Frontal cortex (tissue), 4 donors: ENCODE results near the gene JAG2. TPM values are rescaled to one million over a fixed set of nuclear protein-coding genes. Genes with fewer than 3 reads are reported as not detected.

Source experiments
- DNase-seq, 2 donors: peaks; one replicate each; pipeline ENCODE4 v3.0.0; 2012; ENCODE audit warnings: low spot score in 2 of 2
- FAIRE-seq: peaks from 2 replicates; lab custom pipeline; 2012; peaks lifted over from hg19 to GRCh38; lab: Jason Lieb, UNC
- total RNA-seq: library from RNA; depleted of rRNA; stranded (reverse); fragments of >200 nt; gene quantifications from one replicate; pipeline ENCODE4 v1.2.3, GENCODE V29; 2014
- donor health status: control.
- donor health status: control.
- donor health status: control.

JAG2 gene
- total RNA-seq, 1 donor from 2014 or later: 21.2 TPM

DNA sequence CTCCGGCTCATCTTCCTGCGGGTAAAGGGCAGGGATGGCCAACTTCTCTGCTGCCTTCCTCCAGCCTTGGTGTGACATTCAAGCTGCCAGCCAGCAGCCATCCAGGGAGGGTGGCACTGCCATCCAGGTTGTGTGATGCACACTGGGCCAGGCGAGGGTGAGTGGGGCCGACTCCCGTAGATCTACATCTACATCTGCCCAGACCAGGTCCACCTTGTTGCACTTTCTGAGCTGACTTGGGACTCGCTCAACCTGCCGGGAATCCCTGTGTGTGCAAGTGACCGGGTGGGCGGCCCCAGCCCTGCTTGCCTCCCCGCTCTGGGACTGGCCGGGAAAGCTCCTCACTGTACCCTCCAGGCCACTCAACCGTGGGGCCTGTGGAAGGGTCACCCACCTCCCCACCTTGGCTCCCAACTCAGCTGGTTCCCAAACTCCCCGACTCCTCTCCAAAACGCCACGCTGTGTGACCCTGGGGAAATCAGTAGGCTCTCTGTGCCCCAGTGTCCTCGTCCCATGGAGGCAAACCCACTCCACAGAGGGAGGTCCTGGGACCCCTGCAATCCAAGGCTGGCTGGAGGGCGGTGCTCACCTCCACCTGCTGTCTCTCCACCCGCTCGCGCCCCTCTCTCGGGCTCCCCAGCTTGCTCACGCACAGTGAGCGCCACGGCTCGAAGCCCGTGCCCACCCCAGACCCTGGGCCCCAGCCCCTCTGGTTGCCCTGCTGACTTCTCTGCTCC lies 14.7 kb downstream of the JAG2 start:
- DNase-seq (no peak), FAIRE-seq (no peak)

DNA sequence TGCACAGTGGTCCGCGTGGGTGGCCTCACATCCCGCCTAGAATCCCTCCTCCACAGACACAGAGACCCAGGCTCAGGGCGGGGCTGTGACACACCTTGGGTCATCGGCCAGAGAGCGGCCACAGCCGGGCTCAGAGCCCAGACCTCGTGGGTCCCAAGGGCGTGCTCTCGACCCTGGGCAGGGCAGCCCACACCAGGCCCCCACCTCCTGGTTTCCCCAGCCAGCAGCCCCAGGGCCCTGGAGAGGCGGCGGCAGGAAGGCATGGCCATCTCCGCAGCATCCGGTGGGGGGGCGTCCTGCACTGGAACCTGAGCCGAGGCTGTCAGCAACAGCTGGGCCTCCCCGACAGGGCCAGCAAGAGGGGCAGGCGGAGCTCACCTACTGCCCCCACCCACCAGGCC lies 15.2 kb downstream of the JAG2 start:
- DNase-seq (no peak), FAIRE-seq (no peak)

DNA sequence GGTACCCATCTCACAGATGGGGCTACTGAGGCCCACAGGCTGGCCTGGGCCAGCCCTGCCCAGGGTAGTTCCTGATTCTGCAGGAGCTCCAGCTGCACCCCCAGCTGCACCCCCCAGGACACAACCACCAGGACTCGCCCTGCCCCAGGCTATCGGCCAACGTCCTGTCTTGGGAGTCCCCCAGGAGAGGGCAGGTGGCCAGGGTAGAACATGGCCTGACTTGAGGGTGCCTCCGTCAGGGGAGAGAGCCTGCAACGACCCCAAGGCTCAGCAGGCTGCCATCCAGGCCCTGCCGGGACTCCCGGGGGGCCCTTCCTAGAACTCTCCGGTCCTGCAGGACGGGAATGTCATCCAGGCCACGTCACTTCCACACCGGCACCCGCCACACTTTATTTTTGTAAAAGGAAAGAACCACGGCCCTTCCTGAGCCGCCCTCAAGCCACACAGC lies 15.8 kb downstream of the JAG2 start:
- no peak for FAIRE-seq
- DNase-seq: no peak

DNA sequence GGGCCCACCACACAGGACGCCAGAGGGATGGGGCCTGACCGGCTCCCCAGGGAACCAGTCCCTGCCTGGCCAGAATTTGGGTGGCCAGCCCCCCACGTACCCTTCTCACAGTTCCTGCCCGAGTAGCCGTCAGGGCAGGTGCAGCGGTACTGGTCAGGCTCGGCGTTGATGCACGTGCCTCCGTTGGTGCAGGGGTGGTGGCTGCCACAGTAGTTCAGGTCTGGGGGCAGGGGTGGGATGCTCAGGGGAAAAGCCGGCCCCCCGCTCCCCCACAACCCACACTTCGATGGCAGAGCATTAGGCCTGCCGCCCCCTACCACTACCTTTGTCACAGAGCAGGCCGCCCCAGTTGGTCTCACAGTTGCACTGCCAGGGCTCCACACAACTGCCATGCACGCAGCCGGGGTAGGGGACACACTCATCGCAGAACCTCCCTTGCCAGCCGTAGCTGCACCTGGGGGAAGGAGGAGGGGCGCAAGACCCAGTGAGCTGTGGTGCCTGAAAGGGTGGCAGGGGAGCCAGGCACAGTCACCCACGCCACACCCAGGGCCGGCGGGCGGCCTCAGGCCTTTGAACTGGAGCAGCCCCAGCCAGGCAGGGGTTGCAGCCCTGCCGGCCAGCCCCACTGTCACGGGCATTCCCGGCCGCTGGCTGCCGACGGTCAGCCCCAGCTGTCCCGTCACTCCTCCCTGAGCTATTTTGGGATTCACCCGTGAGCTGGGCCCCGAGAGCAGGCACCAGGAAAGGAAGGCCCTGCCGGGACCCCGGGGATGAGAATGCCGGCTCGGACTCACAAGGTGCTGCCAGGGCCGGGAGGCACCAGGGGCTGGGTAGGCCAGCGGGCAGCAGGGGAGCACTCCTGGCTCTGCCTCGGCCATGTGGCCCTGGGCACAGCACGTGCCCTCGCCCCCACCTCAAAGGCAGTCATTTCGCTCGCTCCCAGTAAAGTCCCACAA lies 16.5 kb downstream of the JAG2 start:
- no peak for DNase-seq

DNA sequence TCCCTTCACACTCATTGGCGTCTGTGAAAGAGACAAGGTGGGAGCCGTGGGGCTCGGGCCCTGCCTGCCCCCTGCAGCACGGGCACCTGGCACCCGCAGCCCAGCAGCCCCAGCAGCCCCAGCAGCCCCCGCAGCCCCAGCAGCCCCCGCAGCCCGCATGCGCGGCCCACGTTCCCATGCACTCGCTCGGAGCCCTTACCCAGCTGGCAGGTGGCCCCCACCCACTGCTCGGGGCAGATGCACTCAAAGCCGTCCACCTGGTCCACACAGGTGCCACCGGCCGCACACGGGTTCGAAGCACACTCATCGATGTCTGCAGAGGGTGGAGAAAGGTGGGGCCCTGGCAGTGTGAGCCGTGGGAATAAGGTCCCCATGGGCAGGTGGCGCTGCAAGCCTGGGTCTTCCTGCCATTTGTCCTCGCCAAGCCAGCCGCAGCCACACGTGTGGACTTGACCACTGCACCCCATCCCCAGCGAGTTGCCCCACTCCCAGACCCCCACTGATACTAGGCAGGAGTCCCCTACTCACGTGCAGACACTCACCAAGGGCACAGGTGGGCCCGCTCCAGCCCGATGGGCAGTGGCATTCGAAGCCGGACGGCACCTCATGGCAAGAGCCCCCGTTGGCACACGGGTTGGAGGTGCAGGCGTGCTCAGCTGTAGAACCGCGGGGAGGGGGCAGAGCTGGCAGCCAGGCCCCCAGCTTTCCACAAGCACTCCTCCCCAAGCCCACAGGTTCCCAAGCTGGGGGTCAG lies 17.3 kb downstream of the JAG2 start:
- DNase-seq: no peak
- no peak for FAIRE-seq

More for the DNA sequence above, 16.5 kb downstream of the JAG2 start:
- FAIRE-seq: no peak

DNA sequence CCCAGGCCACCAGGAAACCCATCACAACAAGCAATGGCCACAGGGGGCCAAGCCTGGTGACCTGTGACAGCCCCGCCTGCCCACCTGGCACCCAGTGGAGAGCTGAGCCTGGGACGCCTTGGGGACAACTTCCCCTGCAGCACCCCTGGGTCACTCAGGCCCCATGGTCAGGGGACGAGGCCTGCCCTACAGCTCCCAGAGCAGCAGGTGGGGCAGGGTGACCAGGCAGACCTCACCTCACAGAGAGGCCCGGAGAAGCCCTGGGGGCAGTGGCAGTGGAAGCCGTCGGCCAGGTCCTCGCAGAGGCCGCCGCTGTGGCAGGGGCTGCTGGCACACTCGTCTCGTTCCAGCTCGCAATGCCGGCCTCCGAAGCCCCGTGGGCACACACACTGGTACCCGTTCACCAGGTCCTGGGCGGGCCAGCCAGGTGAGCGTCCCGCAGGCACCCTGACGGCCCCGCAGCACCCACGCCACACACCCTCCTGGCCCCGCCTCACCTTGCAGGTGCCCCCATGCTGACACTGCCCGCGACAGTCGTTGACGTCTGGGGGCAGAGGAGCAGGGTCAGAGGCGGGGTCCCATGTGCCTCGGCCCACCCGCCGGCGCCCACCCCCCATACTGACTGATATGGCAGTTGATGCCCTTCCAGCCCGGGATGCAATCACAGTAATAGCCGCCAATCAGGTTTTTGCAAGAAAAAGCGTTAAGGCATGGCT lies 18.1 kb downstream of the JAG2 start:
- no peak for DNase-seq
- no peak for FAIRE-seq

DNA sequence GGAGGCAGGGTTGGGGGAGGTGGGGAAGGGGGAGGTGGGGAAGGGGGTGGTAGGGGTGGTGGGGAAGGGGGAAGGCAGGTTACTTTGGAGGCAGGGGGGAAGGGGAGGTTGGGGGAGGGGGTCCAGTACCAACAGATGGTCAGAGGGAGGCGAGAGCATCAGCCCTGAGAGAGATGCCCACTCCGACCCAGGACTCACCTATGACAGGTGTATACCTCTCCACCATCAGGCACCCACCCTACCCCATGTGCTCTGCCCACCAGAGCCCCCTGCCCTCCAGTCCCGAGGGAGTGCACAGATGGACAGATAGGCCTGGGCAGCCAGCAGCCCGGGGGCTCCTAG lies 18.6 kb downstream of the JAG2 start:
- DNase-seq (no peak), FAIRE-seq (no peak)

DNA sequence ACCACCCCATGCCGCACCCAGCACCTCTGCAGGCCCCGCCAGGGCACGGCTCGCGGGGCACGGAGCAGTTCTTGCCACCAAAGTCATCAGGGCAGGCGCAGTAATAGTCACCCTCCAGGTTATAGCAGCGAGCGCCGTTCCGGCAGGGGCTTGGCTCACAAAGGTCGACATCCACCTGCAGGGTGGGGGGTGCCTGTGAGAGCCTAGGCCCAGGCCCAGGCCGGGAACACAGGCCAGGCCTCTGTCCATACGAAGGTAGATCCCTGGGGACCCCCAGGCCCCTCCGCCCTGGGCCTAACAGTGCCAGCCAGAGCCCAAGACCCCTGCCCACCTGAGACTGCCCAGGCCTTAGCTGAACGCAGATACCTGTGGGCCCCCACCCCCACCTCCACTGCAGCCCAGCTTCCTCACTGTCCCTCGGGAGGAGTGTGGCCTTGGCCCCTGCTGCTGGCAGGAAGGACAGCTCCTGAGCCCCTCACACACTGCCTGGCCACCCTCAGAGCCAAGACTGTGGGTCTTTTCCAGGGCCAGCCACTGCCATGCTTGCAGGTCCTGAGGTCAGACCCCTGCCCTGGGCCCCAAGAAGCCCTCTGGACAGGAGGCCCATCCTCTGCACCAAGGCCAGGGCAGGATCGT lies 19.3 kb downstream of the JAG2 start:
- DNase-seq (no peak), FAIRE-seq (no peak)

DNA sequence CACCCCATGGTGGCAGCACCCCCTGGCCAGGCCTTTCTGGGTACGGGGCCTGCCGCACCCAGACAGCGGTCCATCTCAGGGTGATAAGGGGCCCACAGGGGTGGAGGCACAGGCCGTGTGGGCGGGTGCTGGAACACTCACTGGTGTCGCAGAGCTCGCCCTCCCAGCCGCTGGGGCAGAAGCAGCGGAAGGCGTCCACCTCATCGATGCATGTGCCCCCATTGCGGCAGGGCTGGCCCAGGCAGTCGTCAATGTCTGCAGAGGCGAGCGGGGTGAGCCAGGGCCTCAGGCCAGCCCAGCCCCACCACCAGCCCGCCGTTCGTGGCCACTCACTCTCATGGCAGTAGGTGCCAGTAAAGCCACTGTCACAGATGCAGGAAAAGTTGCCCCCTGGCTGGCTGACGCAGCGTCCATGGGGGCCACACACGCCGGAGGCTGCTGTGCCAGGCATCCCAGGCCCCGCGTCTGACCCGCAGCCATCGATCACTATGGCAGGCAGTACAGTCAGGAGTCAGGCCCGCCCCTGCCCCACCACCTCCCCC lies 19.9 kb downstream of the JAG2 start:
- DNase-seq (no peak), FAIRE-seq (no peak)

DNA sequence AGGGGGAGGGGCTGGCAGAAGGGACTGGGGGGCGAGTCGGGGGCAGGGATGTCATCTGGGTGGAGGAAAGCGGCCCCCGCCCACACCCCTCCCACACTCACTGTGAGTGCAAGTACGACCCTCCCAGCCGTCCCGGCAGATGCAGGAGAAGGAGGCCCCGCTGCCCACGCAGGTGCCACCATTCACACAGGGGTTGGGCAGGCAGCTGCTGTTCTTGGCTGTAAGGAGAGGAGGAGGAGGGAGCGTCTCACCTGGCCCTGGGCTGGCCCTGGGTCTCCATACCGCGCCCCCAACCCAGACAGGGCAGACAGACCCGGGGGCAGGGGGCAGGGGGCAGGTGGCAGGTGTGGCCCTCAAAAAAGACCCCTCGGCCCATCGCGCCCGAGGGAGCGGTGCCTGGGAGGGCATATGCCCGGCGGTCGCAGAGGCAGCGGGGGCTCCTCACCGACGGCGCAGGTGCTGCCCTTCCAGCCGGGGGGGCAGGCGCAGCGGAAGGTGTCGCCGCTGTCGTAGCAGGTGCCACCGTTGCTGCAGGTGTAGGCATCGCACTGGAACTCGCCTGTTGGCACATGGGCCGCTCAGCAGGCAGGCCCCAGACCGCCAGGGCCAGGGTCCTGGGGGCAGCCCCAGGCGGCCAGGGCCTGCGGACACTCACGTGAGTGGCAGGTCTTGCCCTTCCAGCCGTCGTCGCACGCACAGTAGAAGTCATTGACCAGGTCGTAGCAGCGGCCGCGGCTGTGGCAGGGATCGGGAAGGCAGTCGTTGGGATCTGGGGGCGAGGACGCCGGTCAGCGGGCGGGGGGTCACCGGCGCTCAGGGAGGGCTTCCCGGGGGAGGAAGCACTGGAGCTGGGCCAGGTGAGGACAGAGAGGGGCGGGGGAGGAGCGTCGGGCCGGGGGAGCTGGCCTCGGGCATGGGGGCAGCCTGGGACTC lies 20.6 kb downstream of the JAG2 start:
- DNase-seq (no peak), FAIRE-seq (no peak)

DNA sequence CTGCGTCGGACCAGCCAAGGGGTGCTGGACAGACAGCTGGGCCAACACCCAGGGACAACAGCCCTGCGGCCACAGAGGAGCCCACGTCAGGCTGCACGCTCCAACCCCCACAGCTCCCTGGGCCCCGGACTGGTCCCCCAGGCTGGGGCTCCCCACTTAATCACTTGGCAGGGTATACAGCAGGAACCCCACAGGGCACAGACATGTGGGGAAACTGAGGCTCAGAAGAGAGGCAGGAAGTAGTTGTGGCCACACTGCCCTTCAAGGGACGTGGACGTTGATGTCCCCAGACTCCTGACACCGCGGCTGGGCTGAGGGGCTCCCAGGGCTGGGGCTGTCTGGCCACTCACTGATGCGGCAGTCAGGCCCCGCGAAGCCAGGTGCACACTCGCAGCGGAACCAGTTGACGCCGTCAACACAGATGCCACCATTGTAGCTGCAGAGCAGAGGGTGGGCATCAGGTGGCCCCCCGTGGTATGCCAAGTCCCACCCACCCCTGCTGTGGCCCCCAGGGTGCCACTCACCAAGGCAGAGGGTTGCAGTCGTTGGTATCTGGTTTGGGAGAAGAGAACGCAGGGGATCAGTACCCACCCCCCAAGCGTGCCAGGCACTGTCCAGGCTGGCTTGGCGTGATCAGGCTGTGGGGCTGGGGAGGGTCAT lies 21.5 kb downstream of the JAG2 start:
- no peak for FAIRE-seq
- DNase-seq: peak in 1 of 2 donors; percentile 12

DNA sequence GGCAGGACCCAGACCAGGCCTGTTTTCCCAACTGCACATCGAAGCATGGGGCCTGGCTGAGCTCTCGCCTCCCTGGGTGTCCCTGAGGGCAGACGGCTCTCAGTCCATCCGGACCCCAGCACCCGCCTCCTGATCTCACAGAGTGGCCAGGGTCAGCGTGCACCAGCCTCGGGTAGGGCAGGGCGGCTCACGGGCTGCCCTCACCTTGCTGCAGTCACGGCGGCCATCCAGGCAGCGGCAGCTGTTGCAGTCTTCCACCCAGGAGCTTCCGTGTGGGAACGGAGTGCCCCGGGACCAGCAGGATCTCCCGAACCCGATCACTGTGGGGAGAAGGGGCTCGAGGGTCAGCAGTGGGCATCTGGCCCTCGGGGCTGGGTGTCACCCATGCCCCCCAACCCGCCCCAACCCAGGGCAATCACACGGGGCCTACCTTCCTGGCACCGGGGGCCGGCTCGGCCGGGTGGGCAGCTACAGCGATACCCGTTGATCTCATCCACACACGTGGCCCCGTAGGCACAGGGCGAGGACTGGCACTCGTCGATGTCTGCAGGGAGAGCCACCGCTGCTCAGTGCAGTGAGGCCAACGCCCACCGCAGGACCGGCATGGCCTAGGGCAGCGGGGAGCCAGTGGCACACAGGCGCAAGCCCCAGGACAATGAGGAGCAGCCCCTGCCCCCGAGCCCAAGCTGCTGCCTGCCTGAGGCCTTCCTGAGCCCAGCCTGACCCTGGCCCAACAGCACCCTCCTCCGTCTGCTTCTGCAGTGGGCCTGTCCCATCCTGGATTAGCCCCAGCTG lies 22.2 kb downstream of the JAG2 start:
- no peak for FAIRE-seq
- DNase-seq: no peak

DNA sequence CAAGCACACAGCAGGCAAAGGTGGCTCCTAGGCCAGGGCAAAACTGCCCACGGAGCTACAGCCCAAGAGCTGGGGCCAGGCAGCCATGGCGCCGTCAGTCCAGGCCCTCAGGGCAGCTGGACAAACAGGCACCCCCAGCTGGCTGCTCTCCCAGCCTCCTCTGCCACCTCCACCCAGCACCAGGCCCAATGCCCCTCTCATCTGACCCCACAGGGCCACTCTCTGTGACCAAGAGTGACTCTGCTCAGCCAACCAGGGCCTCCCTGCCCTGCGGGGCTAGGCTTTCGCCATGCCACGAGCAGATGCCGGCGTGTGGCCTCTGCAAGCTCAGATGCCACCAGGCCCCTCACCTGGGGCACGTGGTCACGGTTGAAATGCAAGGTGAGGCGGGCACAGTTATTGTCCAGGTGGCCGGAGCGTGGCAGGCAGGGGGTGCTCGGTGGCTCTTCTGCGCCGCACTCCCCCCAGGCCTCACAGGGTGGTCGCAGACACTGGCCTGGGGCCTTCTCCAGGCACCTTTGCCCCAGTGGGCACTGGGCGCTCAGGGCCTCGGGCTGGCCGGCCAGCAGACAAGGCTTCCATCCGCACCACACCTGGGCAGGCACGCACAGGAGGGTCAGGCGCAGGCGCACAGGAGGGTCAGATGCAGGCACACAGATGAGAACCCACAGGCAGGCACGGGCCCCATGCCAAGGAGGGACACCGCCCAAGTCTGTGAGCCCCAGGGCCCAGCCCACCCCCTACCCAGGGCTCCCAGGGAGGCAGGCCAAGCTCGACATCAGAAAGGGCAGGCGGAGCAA lies 23.0 kb downstream of the JAG2 start:
- FAIRE-seq (no peak), DNase-seq (peak in 1 of 2 donors; percentile 9)

DNA sequence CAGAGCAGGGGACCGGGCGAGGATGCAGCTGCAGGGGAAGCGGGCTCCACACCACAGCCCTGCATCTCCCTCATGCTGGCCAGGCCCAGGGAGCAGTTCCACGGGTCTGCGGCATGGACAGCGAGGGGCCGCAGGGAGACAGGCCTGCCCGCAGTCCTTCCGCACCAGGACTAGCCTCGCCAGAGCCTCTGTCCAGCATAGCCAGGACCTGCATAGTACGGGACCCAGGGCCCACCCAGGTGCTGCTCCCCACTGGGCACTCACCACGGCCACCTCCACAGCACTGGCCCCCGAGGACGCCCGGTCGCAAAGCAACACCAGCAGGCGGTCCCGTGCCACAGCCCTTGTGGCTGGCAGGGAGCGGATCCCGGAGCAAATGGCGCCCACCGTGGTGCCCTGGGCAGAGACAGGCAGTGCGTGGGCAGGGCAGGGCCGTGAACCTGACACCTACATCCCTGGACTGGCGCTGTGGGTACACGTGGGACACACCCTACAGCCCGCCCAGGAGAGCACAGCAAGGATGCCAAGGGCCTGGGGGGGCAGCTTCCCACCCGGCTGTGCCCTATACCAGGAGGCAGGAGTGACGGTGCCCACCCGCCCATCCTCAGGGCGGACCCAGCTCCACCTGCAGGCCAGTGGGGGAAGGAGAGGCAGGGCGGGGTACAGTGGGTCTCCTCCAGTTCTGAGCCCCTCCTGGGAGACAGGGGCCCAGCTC lies 23.8 kb downstream of the JAG2 start:
- DNase-seq (no peak), FAIRE-seq (no peak)

DNA sequence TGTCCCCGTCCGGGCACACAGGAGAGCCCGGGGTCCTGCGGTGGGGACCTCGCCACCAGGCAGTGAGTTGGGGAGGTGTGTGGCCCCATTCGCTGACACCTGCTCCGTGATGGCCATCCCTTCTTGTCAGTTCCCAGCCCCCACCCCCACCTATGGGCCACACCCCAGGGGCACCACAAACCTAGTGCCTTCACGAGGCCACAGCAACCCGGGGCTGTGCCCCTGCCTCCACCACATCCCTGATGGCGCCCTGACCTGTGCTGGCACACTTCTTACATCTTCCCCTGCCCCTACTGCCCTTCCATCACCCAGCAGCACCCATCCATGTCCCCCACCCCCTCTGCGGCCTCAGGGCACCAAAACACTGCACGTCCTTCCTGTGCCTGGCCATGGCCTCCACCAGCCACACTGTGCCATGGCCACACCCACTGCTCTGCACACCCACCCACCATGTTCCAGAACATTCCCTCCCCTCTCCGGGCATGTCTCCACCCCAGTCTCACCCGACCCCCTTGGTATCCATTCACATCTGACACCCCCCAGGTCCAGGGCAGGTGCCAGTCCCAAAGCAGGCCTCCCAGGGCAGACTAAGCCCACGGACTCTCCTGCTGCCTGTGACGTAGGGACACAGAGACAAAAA lies 24.4 kb downstream of the JAG2 start:
- DNase-seq (no peak), FAIRE-seq (no peak)
